Renal cortical epithelial cell (primary cell): Measurements from ENCODE around the gene PHETA1. TPM values are rescaled to one million over a fixed set of nuclear protein-coding genes. Genes with fewer than 3 reads are reported as not detected.
"Not testable (repeated sequence)": the region's sequence is repeated elsewhere in the genome, so short reads cannot be mapped to it uniquely, and the experiment has no call there.

Experiments used
- DNase-seq: peaks from one replicate; pipeline ENCODE4 v3.0.0-alpha.2; 2011; ENCODE audit warnings: low read depth
- total RNA-seq: library from RNA; depleted of rRNA; stranded (reverse); fragments of >200 nt; gene quantifications from 2 replicates; pipeline ENCODE4 v1.2.3, GENCODE V29; 2014

The PHETA1 gene
- total RNA-seq, 1 donor from 2014 or later: 15.1 TPM

DNA sequence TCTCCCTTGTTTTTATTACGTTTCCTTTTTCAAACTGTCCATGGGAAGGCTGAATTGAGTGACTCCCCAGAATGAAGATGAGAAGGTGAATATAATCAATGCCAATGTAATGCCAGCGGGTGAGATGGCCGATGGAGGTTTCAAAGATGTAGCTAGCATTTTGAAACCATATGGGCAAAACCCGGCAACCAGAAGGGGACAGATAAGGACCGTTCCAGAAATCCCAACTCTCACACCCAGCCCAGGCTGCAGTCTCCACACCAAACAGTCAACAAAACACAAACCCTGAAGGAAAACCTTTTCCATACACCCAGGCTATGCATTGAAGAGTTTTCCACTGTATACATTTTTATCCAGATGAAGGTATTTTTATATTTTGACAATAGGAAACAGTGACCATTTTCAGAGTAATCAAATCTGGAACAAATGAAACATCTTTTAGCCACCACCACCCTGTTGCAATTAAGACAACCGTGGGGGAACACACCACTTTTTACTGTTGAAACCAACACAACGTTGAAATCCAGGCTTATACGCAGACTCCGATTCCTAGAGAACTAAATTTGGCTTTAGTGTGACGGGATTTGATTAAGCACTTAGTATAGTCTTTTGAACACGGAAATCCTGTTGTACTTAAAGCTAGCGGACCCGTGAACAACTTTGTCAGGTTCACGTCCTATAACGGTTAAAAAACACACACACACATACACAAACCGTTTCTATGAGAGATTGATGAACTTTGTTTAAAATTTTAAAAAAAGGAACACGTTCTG, 19.0 kb downstream of the PHETA1 start:
- no peak for DNase-seq

DNA sequence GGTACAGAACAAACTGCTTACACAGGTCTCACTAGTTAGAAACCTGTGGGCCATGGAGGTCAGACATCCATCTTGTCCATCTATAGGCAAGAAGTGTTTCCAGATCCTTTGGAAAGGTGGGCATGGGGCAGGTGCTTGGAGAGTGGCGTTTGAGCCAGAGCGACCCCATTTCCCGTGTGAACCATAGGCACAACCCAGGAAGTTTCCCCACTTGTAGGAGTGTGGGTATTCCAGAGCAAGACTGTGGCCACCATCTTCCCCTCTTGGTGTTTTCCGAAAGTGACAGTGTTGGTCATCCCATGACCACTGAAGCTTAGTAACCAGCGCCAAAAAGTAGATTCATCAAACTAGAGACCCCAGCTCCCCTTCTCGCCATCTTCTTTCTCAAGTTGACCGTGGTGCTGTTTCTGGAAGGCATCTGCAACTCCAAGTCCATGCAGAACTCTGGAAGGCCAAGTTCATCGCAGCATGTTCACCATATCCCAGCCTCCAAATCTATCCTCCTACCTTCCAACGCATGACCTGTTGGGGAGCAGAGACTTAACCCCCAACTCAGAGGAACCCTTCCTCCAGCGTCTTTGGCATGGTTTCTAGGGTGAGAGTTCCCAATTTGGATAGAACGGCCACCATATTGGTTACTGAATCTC, 19.7 kb downstream of the PHETA1 start:
- DNase-seq: no peak

DNA sequence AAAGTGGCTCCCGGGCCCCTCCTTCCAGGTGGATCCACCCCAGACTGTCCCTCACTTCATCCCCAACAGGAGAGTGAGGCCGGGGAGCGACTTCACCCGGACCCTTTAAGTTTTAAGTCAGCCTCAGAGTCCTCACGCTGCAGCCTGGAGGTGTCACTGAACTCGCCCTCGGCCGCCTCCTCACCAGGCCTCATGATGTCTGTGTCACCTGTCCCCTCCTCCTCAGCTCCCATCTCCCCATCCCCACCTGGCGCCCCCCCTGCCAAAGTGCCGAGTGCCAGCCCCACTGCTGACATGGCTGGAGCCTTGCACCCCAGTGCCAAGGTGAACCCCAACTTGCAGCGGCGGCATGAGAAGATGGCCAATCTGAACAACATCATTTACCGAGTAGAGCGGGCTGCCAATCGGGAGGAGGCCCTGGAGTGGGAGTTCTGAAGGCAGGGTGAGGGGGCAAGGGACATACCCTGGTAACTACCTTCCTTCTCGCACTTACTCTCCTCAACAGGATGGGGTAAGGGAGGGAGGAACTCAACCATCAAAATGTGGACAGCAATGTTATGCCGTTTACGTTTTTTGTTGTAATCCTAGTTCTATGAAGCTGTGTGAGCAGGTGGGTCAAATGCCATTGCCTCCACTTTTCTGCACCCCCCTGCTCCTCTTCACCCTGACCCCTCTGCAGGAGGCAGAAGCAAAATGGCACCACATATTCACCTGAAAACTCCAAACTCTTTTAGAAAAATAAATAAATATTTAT, 20.8 kb downstream of the PHETA1 start:
- DNase-seq: no peak

DNA sequence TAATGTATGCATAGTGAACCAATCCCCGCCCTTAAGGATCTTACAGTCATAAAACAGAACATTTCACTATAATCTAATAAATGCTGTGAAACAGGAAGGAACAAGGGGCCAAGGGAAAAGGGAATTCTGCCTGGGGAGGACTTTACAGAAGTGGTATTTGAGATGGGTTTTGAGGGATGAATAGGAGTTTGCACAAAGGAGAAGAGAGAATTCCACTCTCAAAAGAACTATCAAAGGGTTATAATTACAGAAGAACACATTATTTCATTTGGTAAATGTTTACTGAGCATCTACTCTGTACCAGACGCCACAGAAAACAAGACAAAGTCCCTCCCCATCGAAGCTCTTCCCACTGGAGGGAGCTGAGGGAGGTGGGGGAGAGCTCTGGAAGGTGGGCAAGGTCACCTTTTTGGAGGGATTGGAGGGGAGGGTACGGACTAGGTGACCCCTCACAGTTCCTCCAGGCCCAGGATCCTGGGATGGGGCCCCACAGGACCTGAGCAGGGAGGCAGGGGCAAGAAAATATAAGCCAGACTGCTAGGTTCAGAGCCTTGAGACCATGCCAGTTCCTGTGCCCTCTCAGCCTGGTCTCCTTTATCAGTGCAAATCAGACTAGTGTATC, 24.5 kb downstream of the PHETA1 start:
- DNase-seq: no peak

DNA sequence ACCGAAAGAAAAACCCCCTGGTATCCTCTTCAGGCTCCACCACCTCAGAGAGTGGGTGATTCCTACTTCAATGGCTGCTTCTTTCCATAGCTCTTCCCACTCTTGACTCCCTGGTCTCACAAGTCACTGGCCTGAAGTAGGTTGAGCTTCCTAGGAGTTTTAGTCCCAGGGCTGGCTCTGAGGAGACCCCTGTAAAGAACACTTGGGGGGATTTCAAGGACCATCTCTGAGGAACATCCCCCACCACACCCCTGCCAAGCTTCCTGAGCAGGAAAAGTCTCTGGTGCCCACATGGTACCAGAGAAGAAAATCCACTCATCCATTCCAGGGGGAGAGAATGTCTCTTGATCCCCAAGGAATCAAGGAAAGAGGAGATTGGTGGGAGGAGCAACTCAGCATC, 25.7 kb downstream of the PHETA1 start:
- DNase-seq: no peak

DNA sequence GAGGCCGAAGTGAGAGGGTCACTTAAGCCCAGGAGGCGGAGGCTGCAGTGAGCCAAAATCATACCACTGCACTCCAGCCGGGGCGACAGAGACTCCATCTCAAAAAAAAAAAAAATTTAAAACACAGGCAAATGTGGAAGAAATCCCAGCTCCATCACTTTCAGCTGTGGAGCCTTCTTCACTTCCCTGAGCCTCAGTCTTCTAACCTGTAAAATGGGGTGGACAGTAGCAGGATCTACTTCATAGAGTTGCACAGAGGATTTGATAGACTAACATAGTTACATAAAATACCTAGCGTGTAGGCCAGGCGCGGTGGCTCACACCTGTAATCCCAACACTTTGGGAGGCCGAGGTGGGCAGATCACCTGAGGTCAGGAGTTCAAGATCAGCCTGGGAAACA, 26.5 kb downstream of the PHETA1 start:
- DNase-seq: no peak

DNA sequence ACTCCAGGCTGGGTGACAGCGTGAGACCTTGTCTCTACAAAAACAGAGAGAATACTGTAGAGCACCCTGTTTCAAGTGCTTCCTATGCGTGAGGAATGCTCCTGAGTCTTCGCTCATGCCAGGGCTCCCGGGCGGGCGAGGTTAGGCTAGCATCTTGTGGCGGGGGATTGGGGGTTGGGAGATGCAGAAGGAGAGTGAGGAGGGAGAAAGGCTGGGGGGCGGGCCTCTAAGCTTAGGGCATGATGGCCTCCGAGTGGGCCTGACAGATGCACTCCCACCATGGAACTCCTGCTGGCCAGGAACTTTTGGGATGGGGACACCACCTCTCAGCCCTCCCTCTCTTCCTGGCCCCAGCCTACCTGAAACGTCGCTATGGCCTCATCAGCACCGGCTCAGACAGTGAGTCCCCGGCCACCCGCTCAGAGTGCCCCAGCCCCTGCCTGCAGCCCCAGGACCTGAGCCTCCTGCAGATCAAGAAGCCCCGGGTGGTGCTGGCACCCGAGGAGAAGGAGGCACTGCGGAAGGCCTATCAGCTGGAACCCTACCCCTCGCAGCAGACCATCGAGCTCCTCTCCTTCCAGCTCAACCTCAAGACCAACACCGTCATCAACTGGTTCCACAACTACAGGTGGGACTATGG, 27.3 kb downstream of the PHETA1 start:
- DNase-seq: no peak

DNA sequence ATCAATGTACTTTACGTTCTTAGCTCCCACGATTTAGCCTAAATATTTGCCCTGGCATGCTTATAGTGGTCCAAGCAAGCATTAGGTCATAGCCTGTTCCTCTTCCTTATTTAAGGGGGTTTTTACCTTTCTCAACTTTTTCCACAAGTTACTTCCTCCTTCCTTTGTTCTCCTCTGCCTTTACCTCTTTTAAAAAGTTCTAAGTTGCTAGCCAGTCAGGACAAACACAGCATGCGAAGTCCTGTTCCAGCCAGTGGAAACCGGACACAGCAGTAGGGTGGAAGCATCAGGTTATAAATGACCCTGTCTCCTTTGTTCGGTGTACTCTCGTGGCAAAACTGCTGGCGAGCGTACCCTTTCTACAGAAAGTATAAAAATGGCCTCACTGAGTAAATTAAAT, 28.2 kb downstream of the PHETA1 start:
- not testable (repeated sequence) for DNase-seq

DNA sequence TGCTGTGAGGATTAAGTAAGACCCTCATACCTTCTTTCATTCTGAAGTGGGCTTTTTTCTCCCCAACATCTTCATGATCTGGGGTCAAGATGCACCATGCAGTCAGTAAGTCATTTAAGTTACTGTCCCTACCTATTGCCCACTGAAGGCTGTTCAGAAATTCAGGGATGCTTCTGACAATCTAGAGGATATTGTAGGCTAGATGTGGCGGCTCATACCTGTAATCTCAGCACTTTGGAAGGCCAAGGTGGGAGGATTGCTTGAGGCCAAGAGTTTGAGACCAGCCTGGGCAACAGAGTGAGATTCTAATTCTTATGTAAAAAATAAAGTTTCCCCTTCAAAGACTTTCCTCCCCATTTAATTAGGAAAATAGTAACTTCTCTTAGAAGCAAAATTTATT, 28.7 kb downstream of the PHETA1 start:
- no peak for DNase-seq

DNA sequence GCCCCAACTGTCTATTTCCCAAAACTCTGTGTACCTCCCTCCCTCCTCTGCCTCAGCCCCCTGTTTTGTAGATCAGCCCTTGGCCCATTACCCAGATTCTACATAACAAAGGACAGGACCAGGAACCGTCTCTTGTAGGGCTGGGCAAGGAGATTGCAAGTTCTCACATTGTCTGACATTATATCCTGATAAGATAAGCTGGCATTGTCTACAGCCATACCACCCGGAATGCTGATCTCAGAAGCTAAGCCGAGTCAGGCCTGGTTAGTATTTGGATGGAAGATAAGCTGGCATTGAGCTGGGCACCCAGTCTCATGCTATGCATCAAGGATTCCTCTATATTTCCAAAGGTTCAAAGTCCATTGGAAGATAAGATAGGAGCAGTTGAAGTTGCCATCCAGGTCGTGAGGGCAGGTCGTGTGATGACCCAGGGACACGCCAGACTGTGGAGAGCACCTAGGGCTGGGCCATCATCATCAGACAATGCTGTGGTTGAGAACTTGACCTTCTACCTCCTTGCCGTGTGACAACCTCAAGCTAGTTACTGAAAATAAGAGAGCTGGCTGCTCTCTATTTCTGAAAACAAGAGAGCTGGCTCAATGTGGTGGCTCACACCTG, 29.5 kb downstream of the PHETA1 start:
- DNase-seq: no peak

DNA sequence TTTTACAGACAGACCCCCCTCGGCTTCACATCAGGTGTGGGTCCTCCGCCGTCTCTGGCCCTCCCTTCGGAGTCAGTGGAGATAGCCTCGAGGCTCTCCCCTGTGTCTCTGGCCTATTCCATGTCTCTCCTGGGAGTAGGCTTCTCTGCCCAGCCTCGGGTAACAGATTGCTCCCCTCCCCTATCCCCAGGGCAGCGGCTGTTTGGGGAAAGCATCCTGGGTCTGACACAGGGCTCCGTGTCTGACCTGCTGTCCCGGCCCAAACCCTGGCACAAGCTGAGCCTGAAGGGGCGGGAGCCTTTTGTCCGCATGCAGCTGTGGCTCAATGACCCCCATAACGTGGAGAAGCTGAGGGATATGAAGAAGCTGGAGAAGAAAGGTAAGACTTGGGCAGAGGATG, 30.8 kb downstream of the PHETA1 start:
- DNase-seq: no peak

DNA sequence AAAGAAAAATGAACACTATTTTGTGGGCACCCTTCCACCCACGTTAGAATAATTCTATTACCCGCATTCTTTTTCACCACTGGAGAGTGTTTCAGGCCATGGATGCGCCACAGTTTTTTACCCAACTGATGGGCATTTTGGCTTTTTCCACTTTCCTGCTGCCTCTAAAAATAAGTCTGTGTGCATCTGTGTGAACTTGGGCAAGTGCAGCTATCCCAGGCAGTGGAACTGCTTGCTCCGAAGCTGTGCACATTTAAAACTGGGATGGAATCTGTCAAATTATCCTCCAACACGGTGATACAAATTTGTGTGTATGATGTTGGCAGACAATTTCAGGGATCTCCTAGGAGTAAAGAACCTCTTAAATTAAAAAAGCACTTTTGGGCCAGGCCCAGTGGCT, 31.5 kb downstream of the PHETA1 start:
- no peak for DNase-seq

DNA sequence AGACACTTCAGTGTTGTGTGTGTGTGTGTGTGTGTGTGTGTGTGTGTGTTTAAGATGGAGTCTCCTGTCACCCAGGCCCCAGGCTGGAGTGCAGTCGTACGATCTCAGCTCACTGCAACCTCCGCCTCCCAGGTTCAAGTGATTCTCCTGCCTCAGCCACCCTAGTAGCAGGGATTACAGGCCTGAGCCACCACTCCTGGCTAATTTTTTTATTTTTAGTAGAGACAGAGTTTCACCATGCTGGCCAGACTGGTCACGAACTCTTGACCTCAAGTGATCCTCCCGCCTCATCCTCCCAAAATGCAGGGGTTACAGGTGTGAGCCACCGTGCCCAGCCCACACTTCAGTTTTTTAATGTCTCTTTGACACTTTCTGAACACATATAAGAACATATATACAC, 32.5 kb downstream of the PHETA1 start:
- DNase-seq: not testable (repeated sequence)

DNA sequence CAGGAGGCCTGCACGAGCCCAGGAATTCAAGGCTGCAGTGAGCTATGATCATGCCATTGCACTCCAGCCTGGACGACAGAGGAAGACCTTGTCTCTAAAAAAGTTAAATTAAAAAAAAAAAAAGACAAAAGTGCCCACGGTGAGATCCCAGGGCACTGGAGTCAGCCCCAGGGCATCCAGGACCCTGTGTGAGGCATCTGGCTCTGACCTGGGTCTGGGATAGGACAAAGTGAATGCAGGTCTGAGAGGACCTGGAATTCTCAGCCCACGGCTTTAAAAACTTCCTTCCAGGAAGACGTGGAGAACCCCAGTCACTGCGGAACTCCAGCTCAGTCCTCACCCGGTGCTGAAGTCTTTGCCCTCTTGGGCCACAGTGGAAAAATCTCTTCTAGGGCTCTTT, 33.1 kb downstream of the PHETA1 start:
- DNase-seq: no peak

DNA sequence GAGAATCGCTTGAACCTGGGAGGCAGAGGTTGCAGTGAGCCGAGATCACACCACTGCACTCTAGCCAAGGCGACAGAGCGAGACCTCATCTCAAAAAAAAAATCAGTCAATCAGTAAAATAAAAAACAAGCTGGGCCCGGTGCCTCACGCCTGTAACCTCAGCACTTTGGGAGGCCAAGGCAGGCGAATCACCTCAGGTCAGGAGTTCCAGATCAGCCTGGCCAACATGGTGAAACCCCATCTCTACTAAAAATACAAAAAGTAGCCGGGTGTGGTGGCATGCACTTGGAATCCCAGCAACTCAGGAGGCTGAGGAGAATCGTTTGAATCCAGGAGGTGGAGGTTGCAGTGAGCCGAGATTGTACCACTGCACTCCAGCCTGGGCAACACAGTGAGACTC, 33.6 kb downstream of the PHETA1 start:
- DNase-seq: not testable (repeated sequence)

DNA sequence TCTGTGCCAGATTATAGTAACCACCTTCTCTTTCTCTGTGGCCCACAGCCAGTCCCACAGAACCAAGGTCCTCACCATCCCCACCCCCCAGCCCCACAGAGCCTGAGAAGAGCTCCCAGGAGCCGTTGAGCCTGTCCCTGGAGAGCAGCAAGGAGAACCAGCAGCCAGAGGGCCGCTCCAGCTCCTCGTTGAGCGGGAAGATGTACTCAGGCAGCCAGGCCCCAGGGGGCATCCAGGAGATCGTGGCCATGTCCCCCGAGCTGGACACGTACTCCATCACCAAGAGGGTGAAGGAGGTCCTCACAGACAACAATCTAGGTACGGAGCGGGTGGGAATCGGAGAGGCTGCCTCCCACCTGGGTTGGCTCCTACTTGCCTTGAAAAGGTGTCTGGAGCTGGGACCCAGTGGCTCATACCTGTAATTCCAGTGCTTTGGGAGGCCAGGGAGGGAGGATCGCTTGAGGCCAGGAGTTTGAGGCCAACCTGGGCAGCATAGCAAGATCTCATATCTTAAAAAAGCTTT, 34.4 kb downstream of the PHETA1 start:
- DNase-seq: no peak

DNA sequence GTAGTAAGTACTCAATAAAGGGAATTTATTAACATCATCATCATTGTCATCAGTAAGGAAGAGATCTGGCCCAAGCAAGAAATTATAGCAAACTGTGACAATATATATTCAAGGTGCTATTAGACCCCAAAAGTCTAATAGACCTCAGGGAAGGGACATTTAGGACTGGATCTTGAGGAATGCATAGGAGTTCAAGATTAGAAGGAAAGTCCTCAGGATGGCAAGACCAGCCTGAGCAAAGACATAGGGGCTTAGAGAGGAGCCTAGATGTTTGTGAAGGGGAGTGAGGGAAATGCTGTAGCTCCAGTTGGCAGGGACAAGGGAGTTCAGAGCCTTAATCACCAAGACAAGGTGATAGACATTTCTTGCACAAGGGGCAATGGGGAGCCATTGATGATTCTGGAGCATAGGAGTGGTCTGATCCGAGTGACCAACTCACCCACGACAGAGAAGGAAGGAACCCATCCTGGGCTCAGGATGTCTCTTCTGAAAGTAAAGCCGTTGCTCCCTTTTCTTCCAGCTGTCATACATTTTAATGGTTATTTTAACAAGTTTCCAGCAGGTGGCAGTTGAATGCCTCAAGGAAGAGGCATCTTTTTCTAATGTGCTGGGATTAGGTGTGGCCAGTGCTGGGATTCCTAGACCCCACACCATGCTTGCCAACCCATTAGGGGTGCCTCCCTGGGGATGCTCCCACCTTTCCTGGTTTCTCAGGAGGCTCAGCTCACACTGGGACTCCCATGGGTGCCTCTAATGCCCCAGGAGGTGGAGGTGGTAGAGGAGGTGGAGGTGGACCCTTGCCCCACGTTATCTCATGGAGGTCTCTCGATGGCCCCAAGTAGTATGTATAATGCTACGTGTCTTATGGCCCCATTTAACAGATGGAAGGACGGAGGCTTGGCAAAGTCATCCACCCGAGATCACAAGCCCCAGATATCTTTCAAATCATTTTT, 37.8 kb downstream of the PHETA1 start:
- peak; percentile 66 for DNase-seq

DNA sequence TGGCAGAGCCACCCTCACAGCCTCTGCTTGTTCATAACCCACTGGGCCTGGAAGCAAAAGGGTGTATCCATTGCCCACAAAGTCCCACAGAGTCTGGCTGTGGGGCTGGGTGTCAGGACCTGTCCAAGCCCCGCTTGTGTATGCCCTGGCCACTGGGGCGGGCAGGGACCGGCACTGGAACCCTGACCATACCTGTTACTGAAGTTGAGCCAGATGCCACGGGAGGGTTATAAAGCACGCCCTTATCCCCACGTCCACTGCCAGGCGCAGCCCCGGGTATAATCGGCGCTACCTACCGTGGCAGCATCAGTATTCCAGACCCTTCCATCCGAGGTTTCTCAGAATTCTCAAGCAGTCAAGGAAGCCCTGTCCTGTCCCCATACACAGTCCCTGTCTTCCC, 40.8 kb downstream of the PHETA1 start:
- no peak for DNase-seq

DNA sequence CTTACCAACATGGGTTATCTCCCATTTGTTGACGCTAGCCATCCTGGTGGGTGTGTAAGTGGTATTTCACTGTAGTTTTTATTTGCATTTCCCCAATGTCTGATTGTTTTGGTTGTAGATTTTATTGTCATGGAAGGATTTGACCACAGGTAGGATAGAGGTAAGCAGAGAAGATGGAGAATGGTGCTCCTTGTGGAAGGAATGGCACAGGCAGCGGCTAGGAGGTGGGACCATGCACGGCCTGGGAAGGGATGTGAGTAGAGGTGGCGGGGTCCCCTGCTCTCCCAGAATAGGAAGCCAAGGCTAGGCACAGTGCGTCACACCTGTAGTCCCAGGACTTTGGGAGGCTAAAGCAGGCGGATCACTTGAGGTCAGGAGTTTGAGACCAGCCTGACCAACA, 41.4 kb downstream of the PHETA1 start:
- no peak for DNase-seq
